CD14-positive monocyte (primary cell): ENCODE measurements around the gene ATP2C2. TPM values are rescaled to one million over a fixed set of nuclear protein-coding genes. Genes with fewer than 3 reads are reported as not detected.

ENCODE experiments used
- DNase-seq, 3 donors: peaks; one replicate each; pipeline ENCODE4 v3.0.0-alpha.2; 2011 to 2022
- H2AFZ ChIP-seq: 2 replicates; pipeline ENCODE4 v1.6.0; 2012; ENCODE audit warnings: mild to moderate bottlenecking, low read depth, low read length, inconsistent platforms; ENCODE audit not compliant: insufficient read depth, poor library complexity, severe bottlenecking
- H3K27ac ChIP-seq, 2 donors: 1 replicate in 1 of 2; 2 replicates in 1 of 2; pipeline ENCODE4 v1.5.1; 2012 to 2013; ENCODE audit warnings: low read length in 2 of 2, control low read depth in 1 of 2, inconsistent platforms in 1 of 2, low read depth in 1 of 2, mild to moderate bottlenecking in 1 of 2
- H3K27me3 ChIP-seq, 2 donors: one replicate each; pipeline versions ENCODE4 v1.6.0 to v1.6.1; 2011 to 2013; ENCODE audit warnings: low read length in 2 of 2; ENCODE audit not compliant: control insufficient read depth in 2 of 2, insufficient read depth in 2 of 2
- H3K36me3 ChIP-seq, 2 donors: replicated peaks in 1 of 2; 1 replicate in 1 of 2; 2 replicates in 1 of 2; pipeline versions ENCODE4 v1.5.1 to v1.6.1; 2012 to 2013; ENCODE audit warnings: low read length in 2 of 2, control low read depth in 1 of 2, inconsistent platforms in 1 of 2, mild to moderate bottlenecking in 1 of 2; ENCODE audit not compliant: insufficient read depth in 2 of 2, control insufficient read depth in 1 of 2
- H3K4me1 ChIP-seq, 2 donors: 1 replicate in 1 of 2; 2 replicates in 1 of 2; pipeline versions ENCODE4 v1.5.1 to v1.6.1; 2012 to 2013; ENCODE audit warnings: low read length in 2 of 2, control low read depth in 1 of 2, inconsistent platforms in 1 of 2, mild to moderate bottlenecking in 1 of 2, moderate library complexity in 1 of 2; ENCODE audit not compliant: insufficient read depth in 2 of 2, control insufficient read depth in 1 of 2
- H3K4me2 ChIP-seq: replicated peaks from 2 replicates; pipeline ENCODE3; 2012; ENCODE audit warnings: low read length, moderate library complexity, mild to moderate bottlenecking; ENCODE audit not compliant: poor library complexity, severe bottlenecking; ENCODE audit errors: extremely low read depth
- H3K4me3 ChIP-seq, 3 experiments: fragments of 200-600 bp in 1 of 3; sonication (generic) in 1 of 3; replicated peaks in 1 of 3; 1 replicate in 2 of 3; 2 replicates in 1 of 3; pipeline ENCODE4 v1.5.1; 2011 to 2013; ENCODE audit warnings: low read length in 3 of 3, mild to moderate bottlenecking in 3 of 3, control low read depth in 2 of 3, low read depth in 2 of 3, inconsistent platforms in 1 of 3, moderate library complexity in 1 of 3
- H3K79me2 ChIP-seq: 2 replicates; pipeline ENCODE4 v1.6.0; 2012; ENCODE audit warnings: mild to moderate bottlenecking, control low read depth, inconsistent platforms, low read length, moderate library complexity; ENCODE audit not compliant: insufficient read depth
- H3K9ac ChIP-seq: 2 replicates; pipeline ENCODE4 v1.6.0; 2017; ENCODE audit warnings: low read length, mild to moderate bottlenecking; ENCODE audit not compliant: insufficient read depth, poor library complexity, severe bottlenecking
- H3K9me3 ChIP-seq, 2 donors: replicated peaks in 1 of 2; 1 replicate in 1 of 2; 2 replicates in 1 of 2; pipeline versions ENCODE4 v1.5.1 to v1.6.1; 2012 to 2013; ENCODE audit warnings: low read length in 2 of 2, control low read depth in 1 of 2; ENCODE audit not compliant: control insufficient read depth in 1 of 2, insufficient read depth in 1 of 2
- H4K20me1 ChIP-seq: 2 replicates; pipeline ENCODE4 v1.6.0; 2012; ENCODE audit warnings: mild to moderate bottlenecking, low read length, control low read depth, moderate library complexity; ENCODE audit not compliant: insufficient read depth
- H3K27ac Mint-ChIP-seq, 7 donors: one replicate each; pipeline ENCODE4 v1.8.0; 2020; ENCODE audit warnings: mild to moderate bottlenecking in 7 of 7, mixed read lengths in 7 of 7, moderate library complexity in 6 of 7, inconsistent platforms in 2 of 7
- H3K27me3 Mint-ChIP-seq, 3 donors: one replicate each; pipeline ENCODE4 v1.8.0; 2021 to 2022; ENCODE audit warnings: low read depth in 3 of 3, mild to moderate bottlenecking in 3 of 3, mixed read lengths in 3 of 3, moderate library complexity in 3 of 3, inconsistent platforms in 1 of 3
- H3K36me3 Mint-ChIP-seq, 2 donors: one replicate each; pipeline ENCODE4 v1.8.0; 2020; ENCODE audit warnings: mixed read lengths in 2 of 2, inconsistent platforms in 1 of 2, mild to moderate bottlenecking in 1 of 2
- H3K4me1 Mint-ChIP-seq: one replicate; pipeline ENCODE4 v1.8.0; 2020; ENCODE audit warnings: mild to moderate bottlenecking, mixed read lengths
- H3K4me3 Mint-ChIP-seq, 2 donors: one replicate each; pipeline ENCODE4 v1.8.0; 2020; ENCODE audit warnings: mild to moderate bottlenecking in 2 of 2, mixed read lengths in 2 of 2, moderate library complexity in 1 of 2
- H3K9me3 Mint-ChIP-seq, 7 donors: one replicate each; pipeline ENCODE4 v1.8.0; 2020 to 2022; ENCODE audit warnings: mixed read lengths in 7 of 7, mild to moderate bottlenecking in 6 of 7, moderate library complexity in 6 of 7, inconsistent platforms in 2 of 7
- CTCF ChIP-seq: fragments of 200-600 bp; IDR thresholded peaks from one replicate; pipeline ENCODE4 v1.8.0; 2022; ENCODE audit warnings: antibody characterized with exemption, mild to moderate bottlenecking
- WGBS: methylation state at CpG from one replicate; pipeline ENCODE4 v1.1.5; 2013; ENCODE audit warnings: missing lambda C conversion rate; ENCODE audit not compliant: insufficient coverage; 5-methylcytosine and 5-hydroxymethylcytosine counted together
- intact Hi-C, 2 donors: fragments of 100-400 bp; cut with micrococcal nuclease; formaldehyde crosslinking; loops; one replicate each; pipeline versions ENCODE4 v1.15.0 to v1.15.1; 2023
- polyA plus RNA-seq, 3 donors: library from polyadenylated mRNA; depleted of rRNA in 1 of 3; unstranded in 2 of 3; stranded (reverse) in 1 of 3; fragments of 300-500 nt in 2 of 3; fragments of >200 nt in 1 of 3; fragmentation: Illumina TruSeq in 2 of 3; gene quantifications; 1 replicate in 2 of 3; 2 replicates in 1 of 3; pipeline ENCODE4 v1.2.3, GENCODE V29; 2012 to 2021

ATP2C2 gene
- polyA plus RNA-seq, 3 donors = 0.05 TPM; not detected in 2

- H3K27ac Mint-ChIP-seq = peak overlapping the region in 1 of 7 donors; percentile 49
- H3K9me3 ChIP-seq = no peaks in the 10 kb centered on the region
- no peak overlapping the region for H3K27ac ChIP-seq
- H4K20me1 ChIP-seq = no peaks in the 10 kb centered on the region
- H3K27me3 Mint-ChIP-seq = peaks cover 0 to 2% (median 0%) of the 10 kb centered on the region in 3 donors
- H3K36me3 ChIP-seq = peaks cover 0 to 14% of the 10 kb centered on the region in 2 donors
- TF ChIP-seq CTCF = no peak
- H3K4me1 Mint-ChIP-seq = no peaks in the 10 kb centered on the region
- DNase-seq = no peak
- H3K4me3 Mint-ChIP-seq = no peak overlapping the region
- no peaks in the 10 kb centered on the region for H3K27me3 ChIP-seq
- H3K4me2 ChIP-seq = no peak overlapping the region
- peaks cover 0 to 1% (median 0%) of the 10 kb centered on the region in 7 donors for H3K9me3 Mint-ChIP-seq
- 94% methylated on average over 15 of the region's 25 CpGs for WGBS
- no peak overlapping the region for H3K9ac ChIP-seq
- intact Hi-C loops = loop anchor here in 1 of 2 donors (5.0 kb wide), 1 partner anchor 206 kb away; no protein-coding TSS in a partner anchor
- H3K36me3 Mint-ChIP-seq = peaks cover 26 to 71% of the 10 kb centered on the region in 2 donors
- no peak overlapping the region for H2AFZ ChIP-seq
- H3K4me1 ChIP-seq = no peaks in the 10 kb centered on the region
- no peak overlapping the region for H3K4me3 ChIP-seq
- H3K79me2 ChIP-seq = no peaks in the 10 kb centered on the region
Measured at GRCh38 chr16:84482951-84483881, 114.9 kb downstream of the ATP2C2 start.

- Mint-ChIP-seq H3K4me3 (no peak overlapping the region), H3K4me1 (no peaks in the 10 kb centered on the region), H3K27me3 (peaks cover 0 to 2% (median 0%) of the 10 kb centered on the region in 3 donors), H3K36me3 (peaks cover 30 to 72% of the 10 kb centered on the region in 2 donors), H3K9me3 (peaks cover 0 to 1% (median 0%) of the 10 kb centered on the region in 7 donors), H3K27ac (peak overlapping the region in 1 of 7 donors; percentile 22)
- Histone ChIP-seq H3K36me3 (peaks cover 0 to 19% of the 10 kb centered on the region in 2 donors), H3K27me3 (no peaks in the 10 kb centered on the region), H3K4me2 (no peak overlapping the region), H3K9me3 (no peaks in the 10 kb centered on the region), H3K4me3 (no peak overlapping the region), H3K4me1 (no peaks in the 10 kb centered on the region), H3K27ac (no peak overlapping the region), H2AFZ (no peak overlapping the region), H4K20me1 (no peaks in the 10 kb centered on the region), H3K9ac (no peak overlapping the region), H3K79me2 (no peaks in the 10 kb centered on the region)
- DNase-seq = no peak
- intact Hi-C loops = loop anchor here in 1 of 2 donors (5.0 kb wide), 1 partner anchor 207 kb away; no protein-coding TSS in a partner anchor
- TF ChIP-seq CTCF = no peak
- 97% methylated on average over 15 of the region's 19 CpGs for WGBS
Measured at GRCh38 chr16:84483882-84484565, 115.7 kb downstream of the ATP2C2 start.
